GM12873 (cell line): Measurements from ENCODE around the gene KDM4F.

Source experiments
- CTCF ChIP-seq: IDR thresholded peaks from 2 replicates; pipeline ENCODE4 v1.5.1; 2012; ENCODE audit warnings: low read depth, mild to moderate bottlenecking, moderate library complexity, low read length, control low read depth; ENCODE audit not compliant: insufficient read depth; ENCODE audit errors: missing control alignments

KDM4F gene

GRCh38 chr11:95093548-95093947 is 44.3 kb downstream of the KDM4F start:
- no peak for TF ChIP-seq CTCF

GRCh38 chr11:95095858-95096587 is 46.8 kb downstream of the KDM4F start:
- no peak for TF ChIP-seq CTCF

GRCh38 chr11:95097209-95097608 is 48.0 kb downstream of the KDM4F start:
- TF ChIP-seq CTCF: no peak

- TF ChIP-seq CTCF: no peak
Measured at GRCh38 chr11:95098826-95099225, 49.6 kb downstream of the KDM4F start.

GRCh38 chr11:95100191-95100648 is 51.0 kb downstream of the KDM4F start:
- TF ChIP-seq CTCF: no peak
